Upper lobe of left lung (tissue), 6 donors: Measurements from ENCODE around the gene TBXAS1. TPM values are rescaled to one million over a fixed set of nuclear protein-coding genes. Genes with fewer than 3 reads are reported as not detected.

Source experiments
- ATAC-seq, 2 donors: fragments of 200-7000 bp; cut with Tn5 transposase; one replicate each; pipeline ENCODE4 v1.9.1; 2022; ENCODE audit warnings: mild to moderate bottlenecking in 2 of 2, moderate library complexity in 2 of 2; ENCODE audit not compliant: low FRiP score in 2 of 2
- DNase-seq, 2 donors: peaks; one replicate each; pipeline ENCODE4 v3.0.0-alpha.2; 2019 to 2020
- H3K27ac ChIP-seq, 4 donors: fragments of 200-600 bp; sonication (generic); one replicate each; pipeline ENCODE4 v1.5.1; 2016 to 2019
- H3K27me3 ChIP-seq, 4 donors: fragments of 200-600 bp; sonication (generic); one replicate each; pipeline ENCODE4 v1.5.1; 2017 to 2019
- H3K36me3 ChIP-seq, 4 donors: fragments of 200-600 bp; sonication (generic); one replicate each; pipeline ENCODE4 v1.5.1; 2016 to 2019
- H3K4me1 ChIP-seq, 4 donors: fragments of 200-600 bp; sonication (generic); one replicate each; pipeline ENCODE4 v1.5.1; 2018 to 2019
- H3K4me3 ChIP-seq, 4 donors: fragments of 200-600 bp; sonication (generic); one replicate each; pipeline ENCODE4 v1.5.1; 2017 to 2019; ENCODE audit warnings: mild to moderate bottlenecking in 2 of 4, moderate library complexity in 1 of 4
- H3K9me3 ChIP-seq, 4 donors: fragments of 200-600 bp; sonication (generic); one replicate each; pipeline ENCODE4 v1.5.1; 2018 to 2019
- CTCF ChIP-seq, 6 experiments: fragments of 450-650 bp in 4 of 6; fragments of 200-600 bp in 2 of 6; sonication (generic) in 2 of 6; IDR thresholded peaks; one replicate each; pipeline ENCODE4 v1.5.1; 2016 to 2019; ENCODE audit warnings: antibody characterized with exemption in 6 of 6
- EP300 ChIP-seq, 4 donors: sonication (generic); formaldehyde crosslinking; IDR thresholded peaks; one replicate each; pipeline ENCODE4 v1.5.1; 2017; ENCODE audit warnings: antibody characterized with exemption in 4 of 4, control low read depth in 2 of 4
- POLR2A ChIP-seq, 4 donors: fragments of 450-650 bp; IDR thresholded peaks; one replicate each; pipeline ENCODE4 v1.5.1; 2016 to 2017; ENCODE audit warnings: antibody characterized with exemption in 4 of 4, mild to moderate bottlenecking in 2 of 4
- POLR2AphosphoS5 ChIP-seq, 2 donors: sonication (generic); formaldehyde crosslinking; IDR thresholded peaks; one replicate each; pipeline ENCODE4 v1.5.1; 2017; ENCODE audit warnings: antibody characterized with exemption in 2 of 2
- WGBS, 2 donors: methylation state at CpG; one replicate each; pipeline ENCODE4 v1.1.5; 2017 to 2018; 5-methylcytosine and 5-hydroxymethylcytosine counted together
- total RNA-seq, 6 donors: library from RNA; depleted of rRNA in 4 of 6; stranded (reverse); fragments of >200 nt in 4 of 6; gene quantifications; one replicate each; pipeline versions ENCODE4 v1.1.0 to v1.2.1, GENCODE V29; 2016 to 2021
- donor health status: DM: no; HTN: no; CAD: no; lungs with moderate emphysema.
- donor health status: DM: no; HTN: yes; CAD: no; lungs with severe emphysema.

Gene TBXAS1
- total RNA-seq, 6 donors from 2014 or later, result 62.8 to 317 (median 85.6) TPM

- ATAC-seq (no peak), DNase-seq (no peak)
- 96 to 100% methylated on average over 1 of the region's 1 CpG for WGBS, 2 donors
- H3K27me3 ChIP-seq, result no peaks in the 10 kb centered on the region
- H3K4me1 ChIP-seq, result peaks cover 0 to 3% (median 2%) of the 10 kb centered on the region in 4 donors
- TF ChIP-seq POLR2AphosphoS5 (IDR thresholded peaks at IDR 0.05) (no peak), POLR2A (IDR thresholded peaks at IDR 0.05) (no peak), EP300 (IDR thresholded peaks at IDR 0.05) (no peak), CTCF (IDR thresholded peaks at IDR 0.05) (no peak)
- no peak overlapping the region for H3K27ac ChIP-seq
- no peaks in the 10 kb centered on the region for H3K36me3 ChIP-seq
- no peak overlapping the region for H3K4me3 ChIP-seq
- no peaks in the 10 kb centered on the region for H3K9me3 ChIP-seq
Observed at GRCh38 chr7:139804571-139804970, 24.5 kb upstream of the TBXAS1 start.

- ATAC-seq (no peak), DNase-seq (no peak)
- H3K4me3 ChIP-seq, result no peak overlapping the region
- 87 to 94% methylated on average over 3 of the region's 3 CpGs for WGBS, 2 donors
- H3K27me3 ChIP-seq, result no peaks in the 10 kb centered on the region
- H3K27ac ChIP-seq, result no peak overlapping the region
- H3K4me1 ChIP-seq, result no peaks in the 10 kb centered on the region
- no peaks in the 10 kb centered on the region for H3K36me3 ChIP-seq
- no peaks in the 10 kb centered on the region for H3K9me3 ChIP-seq
- no peak for TF ChIP-seq POLR2A (IDR thresholded peaks at IDR 0.05)
- no peak for TF ChIP-seq POLR2AphosphoS5 (IDR thresholded peaks at IDR 0.05)
Observed at GRCh38 chr7:139807009-139807408, 22.1 kb upstream of the TBXAS1 start.

DNA sequence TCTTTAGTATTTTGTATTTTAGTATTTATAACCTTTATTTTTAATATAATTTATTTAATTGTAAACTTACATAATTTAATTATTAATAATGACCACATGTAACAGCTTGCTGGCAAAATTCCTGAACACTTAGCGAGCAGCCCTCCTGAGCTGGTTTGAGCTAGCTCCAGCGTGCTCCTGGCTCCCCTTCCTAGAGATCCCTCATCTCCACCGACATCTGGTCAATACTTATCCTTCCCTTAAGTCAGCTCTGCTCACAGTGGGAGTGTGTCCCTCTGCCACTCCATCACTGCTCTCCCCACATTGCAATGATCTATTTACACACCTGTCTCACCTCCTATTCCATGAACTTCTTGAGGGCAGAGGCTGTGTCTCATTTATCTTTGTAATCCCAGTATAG, 20.6 kb upstream of the TBXAS1 start:
- no peak overlapping the region for H3K27ac ChIP-seq
- H3K36me3 ChIP-seq, result no peaks in the 10 kb centered on the region
- no peaks in the 10 kb centered on the region for H3K4me1 ChIP-seq
- DNase-seq (no peak), ATAC-seq (no peak)
- no peaks in the 10 kb centered on the region for H3K27me3 ChIP-seq
- H3K9me3 ChIP-seq, result no peaks in the 10 kb centered on the region
- TF ChIP-seq POLR2AphosphoS5 (IDR thresholded peaks at IDR 0.05), result no peak
- TF ChIP-seq POLR2A (IDR thresholded peaks at IDR 0.05), result no peak
- no peak for TF ChIP-seq CTCF (IDR thresholded peaks at IDR 0.05)
- TF ChIP-seq EP300 (IDR thresholded peaks at IDR 0.05), result no peak
- no peak overlapping the region for H3K4me3 ChIP-seq
- WGBS, 2 donors, result 82% methylated on average over 3 of the region's 3 CpGs

GRCh38 chr7:139808846-139809442, 20.1 kb upstream of the TBXAS1 start:
- Histone ChIP-seq H3K27me3 (no peaks in the 10 kb centered on the region), H3K27ac (no peak overlapping the region), H3K4me1 (no peaks in the 10 kb centered on the region), H3K4me3 (no peak overlapping the region), H3K36me3 (no peaks in the 10 kb centered on the region), H3K9me3 (no peaks in the 10 kb centered on the region)
- TF ChIP-seq POLR2A (IDR thresholded peaks at IDR 0.05) (no peak), CTCF (IDR thresholded peaks at IDR 0.05) (no peak), EP300 (IDR thresholded peaks at IDR 0.05) (no peak), POLR2AphosphoS5 (IDR thresholded peaks at IDR 0.05) (no peak)
- DNase-seq (no peak), ATAC-seq (no peak)

GRCh38 chr7:139811066-139811465, 18.0 kb upstream of the TBXAS1 start:
- ATAC-seq (no peak), DNase-seq (no peak)
- no peak overlapping the region for H3K4me3 ChIP-seq
- TF ChIP-seq POLR2AphosphoS5 (IDR thresholded peaks at IDR 0.05) (no peak), CTCF (IDR thresholded peaks at IDR 0.05) (no peak), EP300 (IDR thresholded peaks at IDR 0.05) (no peak), POLR2A (IDR thresholded peaks at IDR 0.05) (no peak)
- H3K4me1 ChIP-seq, result no peaks in the 10 kb centered on the region
- H3K36me3 ChIP-seq, result no peaks in the 10 kb centered on the region
- no peak overlapping the region for H3K27ac ChIP-seq
- H3K27me3 ChIP-seq, result no peaks in the 10 kb centered on the region
- WGBS, 2 donors, result 35 to 52% methylated on average over 2 of the region's 2 CpGs
- no peaks in the 10 kb centered on the region for H3K9me3 ChIP-seq
